Measurements from ENCODE around the gene SLC22A15.

- no peak for TF ChIP-seq POLR2A (IDR thresholded peaks at IDR 0.05; ENCODE audit: low read depth, low read length)
- TF ChIP-seq TAF1 (IDR thresholded peaks at IDR 0.05; ENCODE audit: low read depth, low read length), result no peak
- no peak for TF ChIP-seq POU2F2 (IDR thresholded peaks at IDR 0.05; ENCODE audit: low read depth, low read length)
- TF ChIP-seq PAX5 (IDR thresholded peaks at IDR 0.05; ENCODE audit: insufficient read depth, low read length, severe bottlenecking), result no peak
- no peak for TF ChIP-seq POLR2AphosphoS5 (IDR thresholded peaks at IDR 0.05; ENCODE audit: low read depth, low read length)
Measured at GRCh38 chr1:115933625-115934024, 42.7 kb upstream of the SLC22A15 start.
